ENCODE results near the gene C2orf81.
A peak's percentile ranks its signal among the peaks of the same experiment; 100 is the strongest.

C2orf81 gene

DNA sequence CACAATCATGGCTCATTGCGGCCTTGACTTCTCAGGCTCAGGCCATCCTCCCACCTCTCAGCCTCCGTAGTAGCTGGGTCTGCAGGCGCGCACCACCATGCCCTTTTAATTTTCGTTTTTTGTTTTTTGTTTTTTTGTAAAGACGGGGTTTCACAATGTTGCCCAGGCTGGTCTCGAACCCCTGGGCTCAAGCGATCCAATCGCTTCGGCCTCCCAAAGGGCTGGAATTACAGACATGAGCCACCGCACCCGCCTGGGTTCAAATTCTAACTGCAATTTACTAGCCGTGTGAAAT is 29.0 kb downstream of the C2orf81 start:
- DNase-seq (ENCODE audit: insufficient read length, low spot score) (no peak), FAIRE-seq (no peak)

DNA sequence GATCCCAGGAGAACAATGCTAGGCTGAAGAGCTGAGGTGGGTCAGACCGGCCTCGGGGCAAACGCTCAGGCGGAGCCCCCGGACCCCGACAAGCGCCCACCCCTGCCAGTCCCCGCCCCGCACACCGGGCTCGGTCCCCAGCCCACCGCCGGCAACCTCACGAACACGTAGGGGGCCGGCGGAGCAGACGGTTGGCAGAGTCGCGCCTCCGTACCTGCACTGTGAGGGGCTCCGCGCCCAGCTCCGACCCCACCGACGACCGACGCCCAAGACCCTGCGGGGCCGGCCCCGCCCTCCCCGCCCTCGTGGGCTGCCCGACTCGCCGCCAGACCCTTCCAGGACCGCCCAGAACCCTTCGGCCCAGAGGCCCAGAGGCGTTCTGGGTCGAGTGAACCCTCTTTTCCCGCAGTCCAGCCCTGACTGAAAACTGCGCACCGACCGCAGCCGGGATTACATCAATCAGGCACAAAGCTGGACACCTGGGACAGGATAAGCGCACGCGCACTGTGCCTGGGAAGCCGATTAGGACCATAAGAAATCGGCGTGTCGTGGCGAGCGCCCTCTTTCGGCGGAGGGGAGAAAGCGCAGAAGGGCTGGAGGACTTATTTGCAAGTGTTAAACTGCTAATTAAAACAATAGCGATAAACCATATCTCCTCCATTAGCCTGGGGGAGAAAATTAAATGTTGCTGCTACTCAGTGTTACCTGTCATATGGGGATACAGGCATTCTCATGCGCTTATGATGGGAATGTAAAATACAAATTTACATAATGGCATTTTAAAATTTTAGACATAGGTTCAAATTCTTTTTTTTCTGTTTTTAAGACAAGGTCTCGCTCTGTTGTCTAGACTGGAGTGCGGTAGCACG is 29.6 kb downstream of the C2orf81 start:
- FAIRE-seq = peak; percentile 91

DNA sequence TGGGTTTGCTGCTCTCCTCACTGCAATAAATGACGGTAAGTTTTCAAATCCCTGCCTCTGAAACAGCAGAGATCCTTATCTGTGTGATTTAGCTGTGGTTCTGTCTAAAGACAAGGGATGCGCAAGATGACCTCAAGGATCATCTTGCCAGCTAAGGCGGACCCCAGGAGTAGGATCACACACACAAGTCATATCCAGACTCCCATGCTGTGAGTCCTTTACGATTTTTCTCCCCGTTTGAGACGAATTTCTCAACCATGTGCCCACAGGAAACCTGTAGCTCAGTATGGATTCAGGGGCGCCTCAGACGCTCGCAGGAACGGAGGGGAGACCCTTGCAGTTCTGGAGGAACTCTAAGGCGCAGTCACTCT is 30.2 kb downstream of the C2orf81 start:
- FAIRE-seq = no peak
- DNase-seq (ENCODE audit: insufficient read length, low spot score) = no peak

More for the DNA sequence above, 29.6 kb downstream of the C2orf81 start:
- peak; percentile 83 for DNase-seq (ENCODE audit: insufficient read length, low spot score)

DNA sequence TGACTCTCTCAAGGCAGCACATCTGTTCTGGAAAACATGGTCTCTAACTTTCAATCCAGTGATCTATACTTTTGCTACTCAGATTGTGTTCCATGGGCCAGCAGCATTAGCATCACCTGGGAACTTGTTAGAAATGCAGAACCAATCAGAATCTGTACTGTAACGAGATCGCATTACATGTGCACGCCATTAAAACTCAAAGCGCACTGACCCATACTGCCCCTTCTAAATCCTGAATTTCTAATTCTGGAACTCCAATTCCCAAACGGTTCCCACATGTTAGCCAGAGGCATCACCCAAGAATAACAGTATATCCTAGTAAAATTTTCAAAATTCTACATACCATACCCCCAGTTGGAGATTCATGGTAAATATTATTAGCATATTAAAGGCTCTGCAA is 30.8 kb downstream of the C2orf81 start:
- DNase-seq (ENCODE audit: insufficient read length, low spot score) (no peak), FAIRE-seq (no peak)

DNA sequence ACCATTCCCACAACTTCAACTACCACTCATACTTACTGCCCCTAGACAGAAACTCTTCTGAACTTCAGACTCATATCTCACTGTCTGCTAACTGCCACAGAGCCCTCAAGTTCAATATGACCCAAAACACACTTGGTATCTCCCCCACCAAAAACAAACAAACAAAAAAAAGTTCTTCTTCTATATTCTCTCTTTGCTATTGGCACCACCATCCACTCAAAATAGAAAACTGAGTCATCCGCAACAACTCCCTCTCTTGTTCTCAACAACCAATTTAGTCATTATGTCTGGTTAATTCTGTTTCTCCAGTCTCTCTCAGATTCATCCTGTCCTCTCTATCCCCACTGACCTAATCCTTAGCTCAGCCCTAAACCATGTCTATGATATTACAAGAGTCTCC is 34.1 kb downstream of the C2orf81 start:
- DNase-seq (ENCODE audit: insufficient read length, low spot score) (no peak), FAIRE-seq (no peak)

DNA sequence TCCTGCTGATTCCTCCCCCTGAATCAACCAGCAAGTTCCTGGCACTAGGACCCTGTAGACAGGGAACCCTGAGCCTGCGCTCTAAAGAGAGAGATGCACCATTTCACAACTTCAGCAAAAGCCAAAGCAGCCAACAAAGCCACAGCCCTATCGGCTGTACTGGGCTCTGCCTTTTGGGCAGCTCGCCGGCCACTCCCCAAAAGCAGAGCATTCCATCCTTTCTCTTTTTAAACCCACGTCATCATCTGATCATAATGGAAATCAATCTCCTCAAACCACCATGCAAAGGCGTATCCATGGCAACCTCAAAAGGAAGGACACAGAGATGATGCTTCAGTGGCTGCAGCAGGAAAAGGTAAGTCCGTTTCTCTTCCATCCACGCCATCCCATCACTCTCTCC is 36.0 kb downstream of the C2orf81 start:
- FAIRE-seq (no peak), DNase-seq (ENCODE audit: insufficient read length, low spot score) (no peak)

DNA sequence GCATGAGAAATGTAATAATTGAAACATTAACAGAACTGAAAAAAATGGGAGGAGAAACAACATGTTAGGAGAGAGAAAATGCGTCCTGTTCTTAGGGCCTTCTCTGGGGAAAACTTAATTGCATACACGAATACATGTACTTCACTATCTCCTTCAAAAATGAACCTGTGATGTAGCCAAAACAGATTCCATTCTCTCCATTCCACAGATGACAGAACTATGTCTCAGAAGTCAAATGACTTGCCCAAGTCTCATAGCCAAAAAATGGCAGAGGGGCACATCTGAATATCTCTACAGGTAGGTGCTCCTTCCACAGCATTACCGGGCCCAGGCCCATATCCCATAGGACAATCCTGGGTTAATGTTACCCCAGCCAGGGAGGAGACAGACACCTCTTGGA is 37.4 kb downstream of the C2orf81 start:
- no peak for DNase-seq (ENCODE audit: insufficient read length, low spot score)
- FAIRE-seq = no peak

DNA sequence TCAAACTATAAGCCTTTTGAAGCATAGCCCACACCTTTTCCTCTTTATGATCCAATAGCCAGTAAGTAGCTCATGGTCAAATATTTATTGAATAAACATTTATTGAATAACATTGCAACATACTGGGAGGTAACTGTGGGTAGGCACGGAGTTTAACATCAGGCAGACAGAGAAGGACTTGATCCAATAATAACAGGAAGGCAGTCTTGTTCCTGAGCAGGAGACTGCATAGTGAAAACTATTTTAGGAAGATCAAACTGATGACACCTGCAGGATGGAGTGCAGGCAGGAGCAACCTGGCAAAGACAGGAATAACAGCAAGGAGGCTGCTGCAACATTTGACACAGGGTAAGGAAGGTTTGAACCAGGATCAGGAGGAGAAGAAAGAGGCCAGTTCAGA is 38.2 kb downstream of the C2orf81 start:
- DNase-seq (ENCODE audit: insufficient read length, low spot score) (no peak), FAIRE-seq (no peak)

DNA sequence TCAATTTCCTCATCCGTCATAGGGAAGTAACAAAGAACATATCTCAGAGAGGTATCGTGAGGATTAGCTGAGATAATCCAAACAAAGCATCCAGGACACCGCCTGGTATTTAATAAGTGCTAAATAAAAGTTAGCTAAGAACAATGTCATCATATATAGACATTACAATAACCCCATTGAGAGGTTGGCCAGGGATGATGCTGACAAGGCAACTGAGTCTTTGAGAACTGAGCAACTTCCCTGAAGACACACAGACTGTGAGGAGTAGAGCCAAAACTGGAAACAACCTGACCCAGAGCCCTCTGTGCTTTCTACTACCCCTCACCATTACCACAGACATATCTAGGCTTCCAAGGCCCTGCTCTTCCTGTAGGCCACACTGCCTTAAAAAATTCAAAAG is 39.7 kb downstream of the C2orf81 start:
- no peak for FAIRE-seq

DNA sequence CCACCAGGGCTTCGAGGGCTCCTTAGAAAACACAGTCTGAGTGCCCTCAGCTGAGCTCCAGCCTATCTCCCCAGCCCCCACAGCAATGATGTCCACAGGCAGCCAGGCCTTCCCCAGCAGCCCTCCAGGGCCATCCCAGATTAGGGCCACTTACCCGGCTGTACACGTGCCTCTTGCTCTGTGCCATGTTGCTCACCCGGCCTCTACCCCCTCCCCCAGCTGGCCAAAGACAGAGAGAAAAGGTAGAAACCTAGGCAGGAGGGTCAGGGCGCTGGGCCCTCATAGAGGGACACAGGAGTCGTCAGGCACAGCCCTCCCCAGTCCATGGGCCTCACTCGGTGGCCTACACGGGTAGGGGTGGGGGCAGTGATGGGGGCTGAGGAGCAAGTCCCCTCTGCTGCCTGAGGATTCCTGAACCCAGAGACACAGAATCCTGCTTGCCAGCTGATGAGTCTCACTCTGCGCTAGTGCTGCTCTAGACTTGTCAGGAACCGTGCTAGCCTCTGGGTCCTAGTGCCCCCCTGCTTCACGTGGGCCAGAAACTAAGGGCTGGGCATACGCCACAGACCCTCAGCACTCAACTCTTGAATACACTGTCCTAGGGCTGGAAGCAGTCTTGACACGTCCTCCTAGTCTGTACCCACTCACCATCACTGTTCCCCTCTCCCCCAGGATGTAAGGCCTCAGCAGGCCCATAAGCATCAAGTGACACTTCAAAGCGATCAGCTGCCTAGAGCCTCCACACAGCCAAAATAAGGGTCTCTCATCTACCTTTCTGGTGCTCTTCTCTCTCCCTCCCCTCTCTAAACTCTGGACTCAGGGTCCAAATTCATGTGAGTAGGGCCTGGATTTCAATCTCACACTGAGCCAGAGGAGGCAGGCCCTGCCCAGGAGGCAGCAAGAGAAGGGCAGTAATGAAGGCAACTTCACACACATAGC is 41.3 kb downstream of the C2orf81 start, which contains the start of gene DCTN1:
Gene DCTN1, minus strand, starts transcription at position 461 of the 939 bp plus-strand sequence. Its CDS starts 274 bp downstream, at position 187.
- DNase-seq (ENCODE audit: insufficient read length, low spot score) (peak; percentile 31), FAIRE-seq (peak; percentile 51)

More for the DNA sequence above, 39.7 kb downstream of the C2orf81 start:
- DNase-seq (ENCODE audit: insufficient read length, low spot score) = no peak

DNA sequence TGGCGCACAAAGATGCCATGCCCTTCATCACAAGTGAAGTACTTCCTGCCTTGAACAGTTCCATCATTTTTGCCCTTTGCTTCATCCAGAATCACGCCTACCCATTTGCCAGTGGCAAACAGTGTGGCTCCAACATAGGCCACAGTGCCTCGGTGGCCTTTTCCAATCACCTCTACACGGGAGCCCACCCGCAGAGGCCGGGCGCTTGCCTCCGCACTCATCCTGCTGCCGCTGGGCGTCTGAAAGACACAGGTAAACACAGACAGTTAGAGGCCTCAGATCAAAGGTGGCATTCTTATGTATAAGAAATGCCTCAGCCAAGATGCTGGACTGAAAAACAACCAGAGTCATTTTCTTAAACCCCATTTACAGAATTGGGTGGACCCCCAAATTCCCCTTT is 43.4 kb downstream of the C2orf81 start:
- no peak for DNase-seq (ENCODE audit: insufficient read length, low spot score)
- no peak for FAIRE-seq

DNA sequence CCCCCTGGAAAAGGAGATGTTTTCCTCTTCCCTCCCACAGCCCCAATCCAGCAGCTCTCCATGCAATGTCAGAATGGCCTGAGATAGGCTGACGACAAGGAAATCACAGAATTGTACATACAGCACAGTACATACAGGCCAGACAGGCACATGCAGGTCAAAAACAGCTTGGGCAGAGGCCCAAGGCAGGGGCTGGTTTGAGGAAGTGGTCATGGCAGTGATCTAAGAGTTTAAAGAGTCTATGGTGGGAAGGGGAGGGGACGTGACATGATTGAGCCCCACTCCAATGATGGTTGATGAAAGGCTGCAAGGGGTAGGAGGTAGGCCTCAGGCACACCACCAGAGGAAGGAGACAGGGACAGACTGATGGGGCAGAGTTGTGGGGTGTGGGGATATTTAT is 45.6 kb downstream of the C2orf81 start:
- no peak for FAIRE-seq
- DNase-seq (ENCODE audit: insufficient read length, low spot score) = no peak

DNA sequence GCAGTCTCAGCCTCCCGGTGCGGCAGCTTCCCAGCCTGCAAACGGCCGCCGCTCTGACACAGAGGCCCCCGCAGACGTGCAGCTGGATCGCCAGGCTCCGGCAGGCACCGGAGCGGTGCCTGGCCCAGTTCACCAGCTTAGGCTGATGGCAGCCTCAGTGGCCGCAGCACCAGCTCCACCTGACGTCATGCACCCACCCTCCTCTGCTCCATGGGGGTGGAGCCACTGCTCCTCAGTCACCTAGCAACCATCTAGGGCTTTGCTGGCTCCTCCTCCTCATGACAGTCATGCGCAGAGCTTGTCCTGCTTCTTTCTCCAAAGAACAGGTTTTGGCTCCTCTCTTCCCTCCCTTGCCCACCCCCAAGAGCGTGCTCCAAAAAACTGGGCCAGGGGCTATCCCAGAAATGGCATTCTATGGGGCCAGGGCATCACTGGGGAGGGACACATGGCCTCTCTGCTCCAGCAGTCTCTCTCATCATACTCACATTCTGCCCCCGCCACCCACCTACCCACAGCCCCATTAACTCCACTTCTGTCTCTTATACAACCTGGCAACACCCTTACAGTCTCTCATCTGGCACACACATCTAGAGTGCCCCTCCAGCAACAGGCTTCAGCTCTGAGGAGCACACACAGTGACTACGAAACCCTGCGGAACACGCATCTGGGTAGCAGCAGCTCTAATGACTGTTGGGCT is 46.8 kb downstream of the C2orf81 start:
- FAIRE-seq (no peak), DNase-seq (ENCODE audit: insufficient read length, low spot score) (no peak)

DNA sequence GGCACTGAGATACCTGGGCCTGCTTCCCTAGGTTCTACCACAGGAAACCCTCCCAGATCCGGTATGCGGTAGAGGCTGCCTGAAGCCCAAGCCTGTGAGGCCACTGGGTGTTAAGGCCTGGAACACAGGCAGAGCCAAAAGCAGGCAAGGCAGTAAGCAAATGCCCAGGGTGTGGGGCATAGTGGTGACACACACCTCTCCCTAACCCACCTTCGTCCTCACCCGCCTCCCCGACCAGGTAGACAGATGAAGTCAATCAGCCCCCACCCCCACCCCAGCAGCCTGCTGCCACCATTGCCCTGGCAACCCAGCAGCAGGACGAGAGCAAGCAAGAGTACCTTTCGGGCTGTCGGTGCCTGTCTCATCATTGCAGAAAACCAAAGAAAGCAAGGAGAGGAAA is 47.4 kb downstream of the C2orf81 start:
- FAIRE-seq (no peak), DNase-seq (ENCODE audit: insufficient read length, low spot score) (no peak)

DNA sequence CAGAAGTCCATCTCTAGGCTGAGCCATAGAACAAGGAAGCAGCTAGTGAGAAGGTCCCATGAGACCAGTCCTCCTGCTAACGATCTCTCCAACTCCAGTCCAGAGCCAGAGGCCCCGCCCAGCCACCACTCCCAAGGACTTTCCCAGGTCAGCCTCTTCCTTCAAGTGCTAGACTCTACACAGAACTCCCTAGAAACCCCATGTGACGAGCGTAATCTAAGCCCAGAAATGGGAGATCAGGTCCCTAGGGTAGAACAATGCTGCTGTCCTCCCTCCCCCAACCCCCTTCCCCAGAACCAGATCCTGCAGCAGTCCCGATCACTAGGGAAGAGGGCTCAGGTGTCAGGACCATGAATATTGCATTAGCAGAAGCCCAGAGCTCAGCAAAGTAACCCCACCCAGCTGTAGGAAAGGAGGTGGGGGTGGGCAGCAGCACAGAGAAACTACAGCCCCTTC is 48.2 kb downstream of the C2orf81 start:
- FAIRE-seq = no peak
- DNase-seq (ENCODE audit: insufficient read length, low spot score) = no peak

DNA sequence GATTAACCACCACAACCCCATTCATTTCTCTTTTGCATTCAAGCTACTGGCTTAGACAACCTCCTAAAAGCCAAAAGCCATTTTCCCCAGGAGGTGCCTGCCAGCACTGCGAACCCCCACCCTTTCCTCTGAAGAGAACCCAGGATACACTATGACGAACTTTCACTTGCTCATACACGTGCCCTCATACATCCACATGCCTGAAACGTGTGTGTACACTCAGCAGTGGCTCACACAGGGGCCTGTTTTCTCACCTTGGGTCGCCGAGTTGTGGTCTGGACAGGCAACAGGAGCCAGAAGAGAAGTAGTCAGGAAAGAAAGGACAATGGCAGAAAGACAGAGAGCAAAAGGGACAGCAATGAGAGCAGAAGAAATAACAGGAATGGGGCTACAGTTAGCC is 48.7 kb downstream of the C2orf81 start:
- FAIRE-seq (no peak), DNase-seq (ENCODE audit: insufficient read length, low spot score) (no peak)

DNA sequence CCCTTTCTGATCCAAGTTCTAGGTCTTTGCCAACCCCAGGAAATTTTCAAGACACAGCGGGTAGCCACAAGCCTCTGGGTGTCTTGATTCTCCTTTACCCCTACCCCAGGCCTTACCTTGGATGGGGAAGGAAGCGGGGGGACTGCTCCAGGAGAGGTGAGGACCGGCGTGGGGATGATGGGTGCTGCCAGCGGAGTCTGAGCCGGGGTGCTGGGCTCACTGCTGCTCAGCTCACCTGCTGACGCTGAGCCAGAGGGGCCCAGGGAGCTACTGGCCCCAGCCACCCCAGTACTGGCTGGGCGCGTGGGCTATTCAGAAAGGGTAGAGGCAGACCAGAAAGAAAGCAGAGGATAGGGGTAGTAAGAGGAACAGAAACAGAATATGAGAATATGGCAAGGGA is 50.0 kb downstream of the C2orf81 start:
- DNase-seq (ENCODE audit: insufficient read length, low spot score) = no peak
- FAIRE-seq = no peak

DNA sequence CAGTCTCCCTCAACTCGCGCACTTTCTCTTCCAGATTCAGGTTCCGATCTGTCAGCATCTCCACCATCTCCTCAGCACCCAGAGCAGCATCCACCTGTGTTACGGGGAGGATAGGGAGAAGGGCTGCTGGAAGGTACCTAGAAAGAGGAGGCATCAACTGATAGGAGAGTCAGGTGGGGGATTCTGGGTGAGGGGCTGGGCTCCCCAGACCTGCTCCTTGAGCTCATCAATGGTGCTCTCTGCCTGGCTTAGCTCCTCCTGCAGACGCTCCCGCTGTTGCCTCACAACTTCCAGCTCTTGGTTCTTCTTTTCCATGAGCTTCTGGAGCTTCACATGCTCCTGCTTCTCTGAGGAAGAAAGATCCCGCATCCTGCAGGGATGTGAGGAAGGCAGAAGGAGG is 51.4 kb downstream of the C2orf81 start:
- DNase-seq (ENCODE audit: insufficient read length, low spot score) (no peak), FAIRE-seq (no peak)

DNA sequence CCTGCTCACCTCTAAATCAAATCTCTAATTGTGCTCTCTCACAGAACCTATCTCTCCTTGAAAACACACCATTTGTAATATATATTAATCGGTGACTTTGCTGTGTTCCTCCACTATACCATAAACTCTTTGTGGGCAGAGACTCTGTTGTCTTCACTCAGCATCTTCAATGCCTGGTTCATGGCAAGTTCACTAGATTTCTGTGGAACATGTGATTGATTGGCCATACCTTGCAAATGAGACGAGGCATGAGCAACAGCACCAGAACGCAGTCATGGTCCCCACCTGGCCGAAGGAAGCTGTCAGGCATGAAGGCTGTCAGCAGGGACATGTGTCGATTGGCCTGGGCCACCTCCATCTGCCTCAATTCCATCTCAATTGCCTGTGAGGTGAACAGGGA is 52.9 kb downstream of the C2orf81 start:
- DNase-seq (ENCODE audit: insufficient read length, low spot score) (no peak), FAIRE-seq (no peak)

DNA sequence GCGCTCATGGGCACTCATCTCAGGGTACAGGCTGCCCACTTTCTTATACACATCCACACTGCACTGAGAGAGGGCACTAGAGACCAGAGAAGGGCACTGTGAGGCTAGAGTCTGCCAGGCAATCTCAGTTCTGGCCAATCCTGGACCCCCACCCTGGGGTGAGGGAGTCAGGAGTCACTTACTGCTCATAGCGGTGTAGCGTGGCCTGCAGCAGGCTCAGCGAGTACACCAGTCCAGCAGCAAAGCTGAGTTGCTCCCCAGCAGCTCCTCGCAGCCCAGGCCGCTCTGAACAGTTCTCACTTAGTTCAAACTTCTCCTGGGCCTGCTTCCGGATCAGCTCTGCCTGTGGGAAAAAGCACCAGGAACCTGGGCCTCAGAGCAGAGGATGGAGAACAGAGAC is 53.6 kb downstream of the C2orf81 start:
- no peak for FAIRE-seq

DNA sequence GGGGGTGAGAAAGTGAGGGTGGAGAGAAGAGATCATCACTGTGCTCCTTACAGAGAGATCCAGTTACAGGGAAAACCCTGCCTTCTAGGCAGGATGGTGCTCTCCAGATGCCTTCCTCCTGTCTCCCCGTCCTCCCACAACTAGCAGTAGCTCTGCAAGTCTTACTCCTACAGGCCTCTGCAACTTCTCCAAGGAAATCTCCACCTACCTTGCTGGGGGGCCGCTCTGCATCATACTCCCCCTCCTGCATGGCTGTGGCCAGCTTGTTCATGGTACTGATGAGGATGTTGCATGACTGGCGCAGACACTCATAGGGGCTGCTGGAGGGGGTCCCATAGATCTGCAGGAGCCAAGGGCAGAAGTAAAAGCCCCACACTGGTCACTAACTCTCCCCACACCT is 55.4 kb downstream of the C2orf81 start:
- FAIRE-seq = no peak

More for the DNA sequence above, 53.6 kb downstream of the C2orf81 start:
- no peak for DNase-seq (ENCODE audit: insufficient read length, low spot score)

More for the DNA sequence above, 55.4 kb downstream of the C2orf81 start:
- DNase-seq (ENCODE audit: insufficient read length, low spot score) = no peak
